ENCODE results near the gene SLAMF8. TPM values are rescaled to one million over a fixed set of nuclear protein-coding genes. Genes with fewer than 3 reads are reported as not detected.

SLAMF8 gene
- total RNA-seq, 1 donor from 2014 or later, result not detected

GRCh38 chr1:159854693-159855192, 28.1 kb downstream of the SLAMF8 start:
- H3K27ac Mint-ChIP-seq, result peak overlapping the region; percentile 13
- H3K36me3 Mint-ChIP-seq, result no peaks in the 10 kb centered on the region
- H3K27me3 Mint-ChIP-seq (ENCODE audit: low read depth), result peaks cover 4% of the 10 kb centered on the region
- H3K4me1 Mint-ChIP-seq, result peaks cover 19% of the 10 kb centered on the region
- no peaks in the 10 kb centered on the region for H3K9me3 Mint-ChIP-seq
- TF ChIP-seq CTCF (IDR thresholded peaks at IDR 0.05; ENCODE audit: unreplicated experiment), result no peak
- peak overlapping the region; percentile 85 for H3K4me3 Mint-ChIP-seq
- peak; percentile 55 to 78 for DNase-seq (ENCODE audit: low spot score in 2 of 2, unreplicated experiment in 2 of 2)

GRCh38 chr1:159855709-159856108, 29.0 kb downstream of the SLAMF8 start:
- Mint-ChIP-seq H3K27ac (no peak overlapping the region), H3K4me1 (peaks cover 22% of the 10 kb centered on the region), H3K27me3 (ENCODE audit: low read depth) (no peaks in the 10 kb centered on the region), H3K36me3 (no peaks in the 10 kb centered on the region), H3K9me3 (no peaks in the 10 kb centered on the region), H3K4me3 (peak overlapping the region; percentile 85)
- no peak for DNase-seq (ENCODE audit: low spot score in 2 of 2, unreplicated experiment in 2 of 2)
- no peak for TF ChIP-seq CTCF (IDR thresholded peaks at IDR 0.05; ENCODE audit: unreplicated experiment)

- TF ChIP-seq CTCF (IDR thresholded peaks at IDR 0.05; ENCODE audit: unreplicated experiment), result no peak
- Mint-ChIP-seq H3K4me3 (no peak overlapping the region), H3K9me3 (no peaks in the 10 kb centered on the region), H3K4me1 (peaks cover 22% of the 10 kb centered on the region), H3K36me3 (no peaks in the 10 kb centered on the region), H3K27me3 (ENCODE audit: low read depth) (peaks cover 4% of the 10 kb centered on the region), H3K27ac (no peak overlapping the region)
- no peak for DNase-seq (ENCODE audit: low spot score in 2 of 2, unreplicated experiment in 2 of 2)
Observed at GRCh38 chr1:159856576-159856975, 29.9 kb downstream of the SLAMF8 start.

GRCh38 chr1:159857889-159858288, 31.2 kb downstream of the SLAMF8 start:
- Mint-ChIP-seq H3K27me3 (ENCODE audit: low read depth) (peaks cover 10% of the 10 kb centered on the region), H3K27ac (no peak overlapping the region), H3K4me3 (no peak overlapping the region), H3K4me1 (peaks cover 19% of the 10 kb centered on the region), H3K9me3 (no peaks in the 10 kb centered on the region), H3K36me3 (no peaks in the 10 kb centered on the region)
- no peak for DNase-seq (ENCODE audit: low spot score in 2 of 2, unreplicated experiment in 2 of 2)
- TF ChIP-seq CTCF (IDR thresholded peaks at IDR 0.05; ENCODE audit: unreplicated experiment), result no peak

- H3K4me3 Mint-ChIP-seq, result no peak overlapping the region
Observed at GRCh38 chr1:159859767-159860322, 33.2 kb downstream of the SLAMF8 start.

More at GRCh38 chr1:159859767-159860322, 33.2 kb downstream of the SLAMF8 start:
- H3K36me3 Mint-ChIP-seq, result no peaks in the 10 kb centered on the region
- no peak for DNase-seq (ENCODE audit: low spot score in 2 of 2, unreplicated experiment in 2 of 2)
- TF ChIP-seq CTCF (IDR thresholded peaks at IDR 0.05; ENCODE audit: unreplicated experiment), result no peak
- peaks cover 7% of the 10 kb centered on the region for H3K4me1 Mint-ChIP-seq
- H3K9me3 Mint-ChIP-seq, result no peaks in the 10 kb centered on the region
- peaks cover 10% of the 10 kb centered on the region for H3K27me3 Mint-ChIP-seq (ENCODE audit: low read depth)
- H3K27ac Mint-ChIP-seq, result no peak overlapping the region
